ENCODE measurements around the gene PRICKLE4. TPM values are rescaled to one million over a fixed set of nuclear protein-coding genes. Genes with fewer than 3 reads are reported as not detected.

The PRICKLE4 gene
- total RNA-seq, 2 donors from 2014 or later = 3.1 to 4.6 TPM

GRCh38 chr6:41823178-41823577 lies 42.6 kb downstream of the PRICKLE4 start:
- no peak for ATAC-seq (ENCODE audit: insufficient number of reproducible peaks, low FRiP score, low read depth)
- Histone ChIP-seq H3K27ac (no peak overlapping the region), H3K9me3 (no peaks in the 10 kb centered on the region), H3K27me3 (replicated peaks; ENCODE audit: insufficient read depth) (no peaks in the 10 kb centered on the region), H3K4me1 (ENCODE audit: control insufficient read depth in 1 of 2, low read depth in 2 of 2) (no peaks in the 10 kb centered on the region), H3K36me3 (peaks cover 3% of the 10 kb centered on the region), H3K4me3 (no peak overlapping the region)
- TF ChIP-seq, protein P1, sequence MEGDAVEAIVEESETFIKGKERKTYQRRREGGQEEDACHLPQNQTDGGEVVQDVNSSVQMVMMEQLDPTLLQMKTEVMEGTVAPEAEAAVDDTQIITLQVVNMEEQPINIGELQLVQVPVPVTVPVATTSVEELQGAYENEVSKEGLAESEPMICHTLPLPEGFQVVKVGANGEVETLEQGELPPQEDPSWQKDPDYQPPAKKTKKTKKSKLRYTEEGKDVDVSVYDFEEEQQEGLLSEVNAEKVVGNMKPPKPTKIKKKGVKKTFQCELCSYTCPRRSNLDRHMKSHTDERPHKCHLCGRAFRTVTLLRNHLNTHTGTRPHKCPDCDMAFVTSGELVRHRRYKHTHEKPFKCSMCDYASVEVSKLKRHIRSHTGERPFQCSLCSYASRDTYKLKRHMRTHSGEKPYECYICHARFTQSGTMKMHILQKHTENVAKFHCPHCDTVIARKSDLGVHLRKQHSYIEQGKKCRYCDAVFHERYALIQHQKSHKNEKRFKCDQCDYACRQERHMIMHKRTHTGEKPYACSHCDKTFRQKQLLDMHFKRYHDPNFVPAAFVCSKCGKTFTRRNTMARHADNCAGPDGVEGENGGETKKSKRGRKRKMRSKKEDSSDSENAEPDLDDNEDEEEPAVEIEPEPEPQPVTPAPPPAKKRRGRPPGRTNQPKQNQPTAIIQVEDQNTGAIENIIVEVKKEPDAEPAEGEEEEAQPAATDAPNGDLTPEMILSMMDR (IDR thresholded peaks at IDR 0.05) = no peak
- no peak for DNase-seq (ENCODE audit: low spot score)

DNA sequence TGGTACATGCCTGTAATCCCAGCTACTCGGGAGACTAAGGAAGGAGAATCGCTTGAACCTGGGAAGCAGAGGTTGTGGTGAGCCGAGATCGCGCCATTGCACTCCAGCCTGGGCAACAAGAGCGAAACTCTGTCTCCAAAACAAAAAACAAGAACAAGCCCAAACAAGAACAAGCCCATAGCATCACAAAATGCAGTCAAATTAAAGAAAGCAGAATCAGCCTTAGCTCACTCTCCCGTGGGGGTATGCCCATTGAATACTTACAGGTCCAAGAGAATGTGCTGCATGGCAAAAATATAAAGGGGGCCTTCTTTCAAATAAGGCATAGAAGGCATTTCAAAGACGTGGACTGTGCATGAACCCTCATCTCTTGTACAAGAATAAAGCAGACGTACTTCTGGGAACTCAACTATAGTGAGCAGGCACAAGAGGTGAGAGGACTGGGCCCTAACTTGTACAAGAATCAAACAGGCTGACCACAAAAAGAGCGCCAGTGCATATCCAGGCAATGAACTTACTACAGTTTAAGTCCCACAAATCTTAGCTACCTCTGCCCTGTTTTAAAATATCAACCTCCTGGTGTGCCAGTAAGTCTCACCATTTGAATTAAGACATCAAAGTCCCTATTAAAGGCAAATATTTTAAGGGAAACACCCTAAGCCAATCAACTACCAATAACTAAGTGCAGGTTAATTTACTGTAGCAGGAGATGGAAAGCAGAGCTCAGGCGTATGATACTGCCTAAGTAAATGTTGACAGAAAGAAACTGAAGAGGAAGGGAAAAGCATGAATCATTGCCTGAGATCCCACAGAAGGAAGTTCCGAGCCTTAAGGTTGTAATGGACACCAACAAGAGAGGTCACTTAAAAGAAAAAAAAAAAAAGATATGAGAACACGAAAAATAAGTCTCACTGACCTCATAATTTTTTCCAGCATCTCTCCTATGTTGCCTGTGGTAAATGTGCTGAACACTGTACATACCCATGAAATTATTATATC lies 44.3 kb downstream of the PRICKLE4 start:
- TF ChIP-seq, protein P1 (IDR thresholded peaks at IDR 0.05) = no peak
- ATAC-seq (ENCODE audit: insufficient number of reproducible peaks, low FRiP score, low read depth) (no peak), DNase-seq (ENCODE audit: low spot score) (no peak)
- Histone ChIP-seq H3K9me3 (no peaks in the 10 kb centered on the region), H3K4me3 (no peak overlapping the region), H3K27me3 (replicated peaks; ENCODE audit: insufficient read depth) (no peaks in the 10 kb centered on the region), H3K27ac (no peak overlapping the region), H3K4me1 (ENCODE audit: control insufficient read depth in 1 of 2, low read depth in 2 of 2) (no peaks in the 10 kb centered on the region), H3K36me3 (peaks cover 3% of the 10 kb centered on the region)

DNA sequence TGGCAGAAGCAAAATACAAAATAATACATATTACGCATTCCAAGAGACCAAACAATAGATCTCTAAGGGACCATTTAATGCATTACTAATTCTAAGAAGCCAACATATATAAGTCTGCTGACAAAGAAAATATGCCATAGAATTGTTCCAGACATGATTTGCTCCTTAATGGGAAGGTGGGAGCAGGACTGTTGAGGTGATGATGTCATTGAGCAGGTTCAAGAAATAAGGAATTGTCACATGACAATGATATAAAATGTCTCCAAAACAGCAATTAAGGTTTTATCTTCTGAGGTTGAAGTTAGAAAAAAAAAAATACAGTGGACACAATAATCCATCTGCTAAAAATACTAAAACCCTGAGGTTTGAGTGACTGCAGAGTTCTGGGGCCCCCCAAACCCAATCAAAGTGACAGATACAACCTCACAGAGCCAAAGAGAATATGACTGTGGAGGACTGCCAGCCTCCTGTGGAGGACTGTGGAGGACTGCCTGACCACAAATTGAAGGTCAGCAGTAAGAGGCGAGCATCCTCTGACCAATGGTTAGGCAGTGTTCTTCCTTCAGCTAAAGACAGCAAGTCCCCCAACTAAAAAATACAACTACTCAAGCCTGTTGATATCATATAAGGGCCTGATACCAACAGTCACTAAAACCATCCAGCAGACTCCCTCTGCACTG lies 45.9 kb downstream of the PRICKLE4 start:
- H3K27ac ChIP-seq = no peak overlapping the region
- no peak overlapping the region for H3K4me3 ChIP-seq
- H3K9me3 ChIP-seq = no peaks in the 10 kb centered on the region
- H3K36me3 ChIP-seq = peaks cover 3% of the 10 kb centered on the region
- DNase-seq (ENCODE audit: low spot score) (no peak), ATAC-seq (ENCODE audit: insufficient number of reproducible peaks, low FRiP score, low read depth) (no peak)
- TF ChIP-seq, protein P1 (IDR thresholded peaks at IDR 0.05) = no peak
- H3K27me3 ChIP-seq (replicated peaks; ENCODE audit: insufficient read depth) = no peaks in the 10 kb centered on the region
- H3K4me1 ChIP-seq (ENCODE audit: control insufficient read depth in 1 of 2, low read depth in 2 of 2) = no peaks in the 10 kb centered on the region

DNA sequence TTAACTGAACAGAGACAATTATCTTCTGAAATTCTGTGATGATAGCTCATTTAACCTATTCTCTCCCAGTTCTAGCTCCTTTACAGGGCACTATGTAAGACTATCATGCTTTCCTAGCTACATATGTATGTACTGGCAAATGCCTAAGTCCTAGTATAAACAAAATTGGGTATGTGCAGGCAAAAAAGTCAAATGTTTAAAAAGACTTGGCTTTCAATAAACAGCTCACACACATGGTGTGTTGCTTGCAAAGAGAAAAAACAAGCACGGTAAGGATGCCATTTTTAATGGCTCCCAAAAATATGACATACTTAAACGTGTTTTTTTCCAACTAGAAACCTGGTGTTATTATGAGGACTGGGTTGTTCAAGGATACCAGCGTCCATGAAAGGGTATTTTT lies 51.7 kb downstream of the PRICKLE4 start:
- Histone ChIP-seq H3K27ac (no peak overlapping the region), H3K4me1 (ENCODE audit: control insufficient read depth in 1 of 2, low read depth in 2 of 2) (no peaks in the 10 kb centered on the region), H3K36me3 (no peaks in the 10 kb centered on the region), H3K27me3 (replicated peaks; ENCODE audit: insufficient read depth) (no peaks in the 10 kb centered on the region), H3K4me3 (no peak overlapping the region), H3K9me3 (no peaks in the 10 kb centered on the region)
- ATAC-seq (ENCODE audit: insufficient number of reproducible peaks, low FRiP score, low read depth) = no peak
- no peak for DNase-seq (ENCODE audit: low spot score)
- TF ChIP-seq, protein P1 (IDR thresholded peaks at IDR 0.05) = no peak

DNA sequence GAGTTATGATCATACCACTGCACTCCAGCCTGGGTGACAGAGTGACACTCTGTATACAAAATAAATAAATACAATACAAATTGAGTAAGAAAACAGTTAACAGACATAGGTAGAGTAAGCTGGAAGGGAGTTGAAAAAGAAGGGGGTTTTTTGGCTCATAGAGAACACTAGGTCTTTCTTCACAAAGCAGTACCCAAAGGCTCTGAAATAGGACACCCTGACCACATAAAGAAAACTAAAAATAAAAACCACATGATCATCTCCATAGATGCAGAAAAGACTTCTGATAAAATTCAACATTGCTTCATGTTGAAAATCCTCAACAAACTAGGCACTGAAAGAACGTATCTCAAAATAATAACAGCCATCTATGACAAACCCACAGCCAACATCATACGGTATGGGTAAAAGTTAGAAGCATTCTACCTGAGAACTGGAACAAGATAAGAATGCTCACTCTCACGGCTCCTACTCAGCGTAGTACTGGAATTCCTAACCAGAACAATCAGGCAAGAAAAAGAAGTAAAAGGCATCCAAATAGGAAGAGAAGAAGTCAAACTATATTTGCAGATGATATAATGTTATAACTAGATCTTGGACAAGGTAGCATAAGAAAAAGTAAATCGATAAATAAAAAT lies 55.6 kb downstream of the PRICKLE4 start:
- Histone ChIP-seq H3K27me3 (replicated peaks; ENCODE audit: insufficient read depth) (no peaks in the 10 kb centered on the region), H3K27ac (no peak overlapping the region), H3K4me3 (no peak overlapping the region), H3K4me1 (ENCODE audit: control insufficient read depth in 1 of 2, low read depth in 2 of 2) (no peaks in the 10 kb centered on the region), H3K36me3 (no peaks in the 10 kb centered on the region), H3K9me3 (no peaks in the 10 kb centered on the region)
- TF ChIP-seq, protein P1 (IDR thresholded peaks at IDR 0.05) = no peak
- ATAC-seq (ENCODE audit: insufficient number of reproducible peaks, low FRiP score, low read depth) (no peak), DNase-seq (ENCODE audit: low spot score) (no peak)
